GM21423 (cell line): ENCODE data around the gene LYPLAL1.
"Not testable (repeated sequence)": the region's sequence is repeated elsewhere in the genome, so short reads cannot be mapped to it uniquely, and the experiment has no call there.

ENCODE experiments used
- ATAC-seq: cut with Tn5 transposase; IDR thresholded peaks from one replicate; pipeline ENCODE4 v1.9.1; 2021; ENCODE audit warnings: mild to moderate bottlenecking, moderate library complexity; ENCODE audit not compliant: unreplicated experiment

The LYPLAL1 gene

GRCh38 chr1:219209578-219209977 is 35.9 kb downstream of the LYPLAL1 start:
- no peak for ATAC-seq

GRCh38 chr1:219210067-219210466 is 36.4 kb downstream of the LYPLAL1 start:
- ATAC-seq = no peak

GRCh38 chr1:219215477-219215876 is 41.8 kb downstream of the LYPLAL1 start:
- peak; percentile 63 for ATAC-seq

GRCh38 chr1:219220945-219221344 is 47.3 kb downstream of the LYPLAL1 start:
- peak; percentile 86 for ATAC-seq

- ATAC-seq = no peak
These were observed 49.8 kb downstream of the LYPLAL1 start for GRCh38 chr1:219223496-219223895.

GRCh38 chr1:219226196-219226595 is 52.5 kb downstream of the LYPLAL1 start:
- no peak for ATAC-seq

- no peak for ATAC-seq
These were observed 53.8 kb downstream of the LYPLAL1 start for GRCh38 chr1:219227360-219228057.

- ATAC-seq = no peak
These were observed 54.4 kb downstream of the LYPLAL1 start for GRCh38 chr1:219228058-219228419.

GRCh38 chr1:219232890-219233289 is 59.2 kb downstream of the LYPLAL1 start:
- no peak for ATAC-seq

- no peak for ATAC-seq
These were observed 62.3 kb downstream of the LYPLAL1 start for GRCh38 chr1:219235903-219236481.

- ATAC-seq = no peak
These were observed 63.4 kb downstream of the LYPLAL1 start for GRCh38 chr1:219236933-219237610.

- no peak for ATAC-seq
These were observed 65.8 kb downstream of the LYPLAL1 start for GRCh38 chr1:219239518-219239917.

- ATAC-seq = no peak
These were observed 71.2 kb downstream of the LYPLAL1 start for GRCh38 chr1:219244864-219245263.

- ATAC-seq = no peak
These were observed 73.8 kb downstream of the LYPLAL1 start for GRCh38 chr1:219247441-219247840.

GRCh38 chr1:219250468-219250867 is 76.8 kb downstream of the LYPLAL1 start:
- not testable (repeated sequence) for ATAC-seq

- no peak for ATAC-seq
These were observed 84.1 kb downstream of the LYPLAL1 start for GRCh38 chr1:219257751-219258150.

GRCh38 chr1:219261454-219261853 is 87.8 kb downstream of the LYPLAL1 start:
- ATAC-seq = no peak
